ENCODE measurements around the gene P3H2. TPM values are rescaled to one million over a fixed set of nuclear protein-coding genes. Genes with fewer than 3 reads are reported as not detected.

P3H2 gene
- total RNA-seq, 1 experiment from 2014 or later: 19.6 TPM

GRCh38 chr3:190026154-190026553 is 94.5 kb downstream of the P3H2 start:
- Histone ChIP-seq H3K4me3 (ENCODE audit: low read depth, low read length, poor library complexity, severe bottlenecking) (no peak overlapping the region), H3K27me3 (replicated peaks; ENCODE audit: insufficient read depth, low read depth, low read length, poor library complexity) (no peaks in the 10 kb centered on the region), H3K4me1 (ENCODE audit: insufficient read depth, low read length, poor library complexity, severe bottlenecking) (peaks cover 17% of the 10 kb centered on the region), H3K27ac (ENCODE audit: low read depth, low read length, poor library complexity, severe bottlenecking) (no peak overlapping the region), H3K9me3 (ENCODE audit: low read depth, low read length, poor library complexity, severe bottlenecking) (no peaks in the 10 kb centered on the region), H3K36me3 (ENCODE audit: insufficient read depth, low read length, poor library complexity, severe bottlenecking) (no peaks in the 10 kb centered on the region)
- no peak for DNase-seq (ENCODE audit: low spot score)
- POLR2A ChIA-PET (ENCODE audit: low non-redundant PET): no interaction called here
- no TSS peak for BruUV-seq (replicated peaks)
- TF ChIP-seq CTCF (conservative IDR thresholded peaks at IDR 0.05; ENCODE audit: low read depth, low read length): no peak
- TF ChIP-seq EZH2 (IDR thresholded peaks at IDR 0.05; ENCODE audit: borderline replicate concordance, low read depth, low read length, poor library complexity, severe bottlenecking): no peak
- intact Hi-C loops (cut with micrococcal nuclease; ENCODE audit: unreplicated experiment): no loop called here
- CTCF ChIA-PET: no interaction called here

GRCh38 chr3:190024912-190025311 is 95.8 kb downstream of the P3H2 start:
- H3K4me3 ChIP-seq (ENCODE audit: low read depth, low read length, poor library complexity, severe bottlenecking): no peak overlapping the region
- no peaks in the 10 kb centered on the region for H3K9me3 ChIP-seq (ENCODE audit: low read depth, low read length, poor library complexity, severe bottlenecking)
- TF ChIP-seq CTCF (conservative IDR thresholded peaks at IDR 0.05; ENCODE audit: low read depth, low read length): no peak
- TF ChIP-seq EZH2 (IDR thresholded peaks at IDR 0.05; ENCODE audit: borderline replicate concordance, low read depth, low read length, poor library complexity, severe bottlenecking): no peak
- no TSS peak for BruUV-seq (replicated peaks)
- peak overlapping the region; percentile 74 for H3K27ac ChIP-seq (ENCODE audit: low read depth, low read length, poor library complexity, severe bottlenecking)
- H3K4me1 ChIP-seq (ENCODE audit: insufficient read depth, low read length, poor library complexity, severe bottlenecking): peaks cover 17% of the 10 kb centered on the region
- POLR2A ChIA-PET (ENCODE audit: low non-redundant PET): interaction anchor here (0.7 kb wide), 1 partner anchor 24 kb away, joined by 3 read pairs; no protein-coding TSS in a partner anchor
- no peaks in the 10 kb centered on the region for H3K36me3 ChIP-seq (ENCODE audit: insufficient read depth, low read length, poor library complexity, severe bottlenecking)
- intact Hi-C loops (cut with micrococcal nuclease; ENCODE audit: unreplicated experiment): no loop called here
- CTCF ChIA-PET: interaction anchor here (0.7 kb wide), 1 partner anchor 63 kb away, joined by 3 read pairs; no protein-coding TSS in a partner anchor
- no peaks in the 10 kb centered on the region for H3K27me3 ChIP-seq (replicated peaks; ENCODE audit: insufficient read depth, low read depth, low read length, poor library complexity)
- DNase-seq (ENCODE audit: low spot score): peak; percentile 81

GRCh38 chr3:190019844-190020243 is 100.9 kb downstream of the P3H2 start:
- TF ChIP-seq EZH2 (IDR thresholded peaks at IDR 0.05; ENCODE audit: borderline replicate concordance, low read depth, low read length, poor library complexity, severe bottlenecking): no peak
- TF ChIP-seq CTCF (conservative IDR thresholded peaks at IDR 0.05; ENCODE audit: low read depth, low read length): no peak
- Histone ChIP-seq H3K9me3 (ENCODE audit: low read depth, low read length, poor library complexity, severe bottlenecking) (no peaks in the 10 kb centered on the region), H3K4me3 (ENCODE audit: low read depth, low read length, poor library complexity, severe bottlenecking) (no peak overlapping the region), H3K36me3 (ENCODE audit: insufficient read depth, low read length, poor library complexity, severe bottlenecking) (no peaks in the 10 kb centered on the region), H3K27ac (ENCODE audit: low read depth, low read length, poor library complexity, severe bottlenecking) (no peak overlapping the region), H3K4me1 (ENCODE audit: insufficient read depth, low read length, poor library complexity, severe bottlenecking) (peaks cover 21% of the 10 kb centered on the region), H3K27me3 (replicated peaks; ENCODE audit: insufficient read depth, low read depth, low read length, poor library complexity) (no peaks in the 10 kb centered on the region)
- BruUV-seq (replicated peaks): no TSS peak
- ChIA-PET POLR2A (ENCODE audit: low non-redundant PET) (no interaction called here), CTCF (no interaction called here)
- intact Hi-C loops (cut with micrococcal nuclease; ENCODE audit: unreplicated experiment): loop anchor here (2.0 to 5.0 kb wide), 2 partner anchors 101 to 182 kb away; partner anchors contain the start of gene P3H2
- no peak for DNase-seq (ENCODE audit: low spot score)

Measured in A673 (cell line).